Mesendoderm (in vitro differentiated cells): ENCODE results near the gene ZNF595.

Experiments used
- DNase-seq: peaks from one replicate; pipeline ENCODE4 v3.0.0; 2013
- H2AK5ac ChIP-seq: 2 replicates; pipeline ENCODE4 v1.6.1; 2013; ENCODE audit warnings: low read length, inconsistent platforms
- H2BK120ac ChIP-seq: 2 replicates; pipeline ENCODE4 v1.6.1; 2013; ENCODE audit warnings: low read depth, mild to moderate bottlenecking, low read length, moderate library complexity, mixed read lengths
- H2BK15ac ChIP-seq: replicated peaks from 2 replicates; pipeline ENCODE4 v1.6.1; 2013; ENCODE audit warnings: low read depth, mild to moderate bottlenecking, moderate library complexity
- H2BK5ac ChIP-seq: 2 replicates; pipeline ENCODE4 v1.6.1; 2013; ENCODE audit warnings: low read length, inconsistent platforms
- H3K18ac ChIP-seq: 2 replicates; pipeline ENCODE4 v1.6.1; 2013; ENCODE audit warnings: mild to moderate bottlenecking, low read length, mixed read lengths
- H3K23ac ChIP-seq: one replicate; pipeline ENCODE4 v1.6.1; 2013; ENCODE audit warnings: low read length
- H3K27ac ChIP-seq: 2 replicates; pipeline ENCODE4 v1.5.1; 2013; ENCODE audit warnings: low read depth, mild to moderate bottlenecking, inconsistent platforms, low read length, moderate library complexity
- H3K27me3 ChIP-seq: 2 replicates; pipeline ENCODE4 v1.6.1; 2013; ENCODE audit warnings: low read length, control low read depth, mild to moderate bottlenecking, inconsistent platforms; ENCODE audit not compliant: insufficient read depth, poor library complexity
- H3K36me3 ChIP-seq: 2 replicates; pipeline ENCODE4 v1.6.1; 2013; ENCODE audit warnings: low read length, inconsistent platforms; ENCODE audit not compliant: control insufficient read depth, insufficient read depth
- H3K4ac ChIP-seq: one replicate; pipeline ENCODE4 v1.6.1; 2013; ENCODE audit warnings: low read depth, mild to moderate bottlenecking, low read length, moderate library complexity
- H3K4me1 ChIP-seq: 2 replicates; pipeline ENCODE4 v1.6.1; 2013; ENCODE audit warnings: low read depth, low read length, inconsistent platforms; ENCODE audit not compliant: control insufficient read depth
- H3K4me2 ChIP-seq: 2 replicates; pipeline ENCODE4 v1.6.1; 2013; ENCODE audit warnings: low read length
- H3K4me3 ChIP-seq: 2 replicates; pipeline ENCODE4 v1.5.1; 2013; ENCODE audit warnings: mild to moderate bottlenecking, low read length
- H3K56ac ChIP-seq: one replicate; pipeline ENCODE4 v1.6.1; 2013; ENCODE audit warnings: low read length
- H3K79me1 ChIP-seq: 2 replicates; pipeline ENCODE4 v1.6.1; 2013; ENCODE audit warnings: low read length, inconsistent platforms
- H3K79me2 ChIP-seq: 2 replicates; pipeline ENCODE4 v1.6.1; 2013; ENCODE audit warnings: mild to moderate bottlenecking, low read length; ENCODE audit not compliant: control insufficient read depth, insufficient read depth
- H3K9ac ChIP-seq: 2 replicates; pipeline ENCODE4 v1.6.1; 2013; ENCODE audit warnings: low read length, inconsistent platforms
- H4K5ac ChIP-seq: one replicate; pipeline ENCODE4 v1.6.1; 2013; ENCODE audit warnings: low read length
- H4K8ac ChIP-seq: one replicate; pipeline ENCODE4 v1.6.1; 2013; ENCODE audit warnings: low read depth, mild to moderate bottlenecking, control low read depth, low read length, moderate library complexity
- WGBS: extraction: QIAGEN DNeasy Blood & Tissue Kit; methylation state at CpG from one replicate; pipeline ENCODE4 v1.1.7; 2013; ENCODE audit warnings: low lambda C conversion rate, missing lambda C conversion rate; ENCODE audit not compliant: insufficient coverage; ENCODE audit errors: extremely low coverage; 5-methylcytosine and 5-hydroxymethylcytosine counted together

ZNF595 gene

DNA sequence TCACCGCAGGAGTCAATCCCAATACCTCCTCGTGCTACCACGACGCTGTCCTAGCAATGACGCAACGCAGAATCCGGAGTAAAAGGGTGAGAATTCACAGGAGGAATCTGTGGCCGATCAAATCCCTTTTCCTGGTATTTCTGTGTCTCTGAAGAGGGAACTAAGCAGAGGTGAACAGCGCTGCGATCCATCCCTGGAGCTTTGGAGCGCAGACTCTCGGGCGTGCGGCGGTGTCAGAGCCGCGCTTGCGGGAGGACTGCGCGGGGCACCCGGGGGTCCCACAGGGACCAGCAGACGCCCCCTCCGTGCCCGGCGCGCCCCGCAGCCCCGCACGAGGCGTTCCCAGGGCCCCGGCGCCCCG is 53.9 kb downstream of the ZNF595 start:
- Histone ChIP-seq H3K4me3 (no peak overlapping the region), H4K5ac (no peak overlapping the region), H3K79me2 (no peaks in the 10 kb centered on the region), H3K23ac (no peak overlapping the region), H3K27ac (no peak overlapping the region), H3K4me1 (no peaks in the 10 kb centered on the region), H2BK15ac (no peak overlapping the region), H3K27me3 (peaks cover 40% of the 10 kb centered on the region), H3K56ac (no peak overlapping the region), H3K79me1 (no peaks in the 10 kb centered on the region), H3K9ac (no peak overlapping the region), H3K18ac (no peak overlapping the region), H2BK5ac (no peak overlapping the region), H2BK120ac (no peak overlapping the region), H3K4ac (no peak overlapping the region), H3K4me2 (no peak overlapping the region), H4K8ac (no peak overlapping the region), H3K36me3 (no peaks in the 10 kb centered on the region), H2AK5ac (no peak overlapping the region)
- DNase-seq = no peak
- WGBS = no CpG with 5 or more reads among the region's 33 CpGs

DNA sequence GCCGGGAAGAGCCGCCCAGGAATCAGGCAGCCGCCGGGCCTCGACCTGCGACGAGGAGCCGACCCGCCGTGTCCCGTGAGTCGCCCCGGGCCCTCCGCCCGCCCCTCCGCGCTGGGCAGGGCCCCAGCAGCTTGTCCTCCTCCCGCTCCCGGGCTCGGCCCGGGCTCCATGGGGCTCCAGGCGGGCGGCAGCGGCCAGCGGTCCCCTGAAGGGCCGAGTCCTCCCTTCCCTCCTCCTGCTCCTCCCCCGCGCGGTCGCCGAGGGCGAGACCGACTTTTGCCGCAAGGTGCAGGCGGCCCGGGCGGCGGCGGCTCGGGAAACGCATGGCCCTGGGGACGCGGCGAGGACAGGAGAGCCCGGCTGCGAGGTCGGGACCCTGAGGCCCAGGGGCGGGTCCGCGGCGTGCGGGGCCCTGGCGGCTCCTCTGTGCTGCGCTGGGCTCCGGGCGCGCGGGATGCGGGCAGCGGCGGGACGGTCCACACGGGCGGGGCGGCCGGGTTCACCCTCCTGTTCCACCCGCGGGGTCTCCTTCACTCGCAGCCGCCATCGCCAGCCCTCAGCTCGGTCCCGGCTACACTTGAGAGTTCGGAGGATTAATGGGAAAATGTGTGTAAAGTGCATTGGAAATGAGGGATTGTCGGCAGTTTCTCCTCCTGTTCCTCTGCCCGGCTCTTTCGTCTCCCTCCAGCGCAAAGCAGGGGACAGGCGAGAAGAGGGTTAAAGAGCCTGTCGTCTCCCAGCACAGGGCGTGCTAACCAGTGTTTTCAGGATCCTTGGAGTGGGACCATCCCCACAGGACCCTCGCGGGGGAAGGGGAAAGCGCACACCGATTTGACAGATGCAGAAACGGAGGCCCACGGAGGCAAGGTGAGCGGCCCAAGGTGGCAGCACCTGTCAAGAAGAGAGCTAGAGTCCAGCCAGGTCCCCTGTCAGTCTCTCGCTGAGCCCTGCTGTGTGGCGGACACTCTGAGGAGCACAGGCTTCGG is 54.6 kb downstream of the ZNF595 start:
- H3K56ac ChIP-seq = no peak overlapping the region
- H3K4me3 ChIP-seq = no peak overlapping the region
- no peak overlapping the region for H3K18ac ChIP-seq
- H3K4ac ChIP-seq = no peak overlapping the region
- H3K27me3 ChIP-seq = peaks cover 40% of the 10 kb centered on the region
- no peak overlapping the region for H2BK5ac ChIP-seq
- peak; percentile 25 for DNase-seq
- no peaks in the 10 kb centered on the region for H3K79me2 ChIP-seq
- H2BK15ac ChIP-seq = no peak overlapping the region
- H3K36me3 ChIP-seq = no peaks in the 10 kb centered on the region
- no peak overlapping the region for H4K5ac ChIP-seq
- no peak overlapping the region for H3K23ac ChIP-seq
- no peak overlapping the region for H2AK5ac ChIP-seq
- no CpG with 5 or more reads among the region's 91 CpGs for WGBS
- H4K8ac ChIP-seq = no peak overlapping the region
- H3K27ac ChIP-seq = no peak overlapping the region
- H3K79me1 ChIP-seq = no peaks in the 10 kb centered on the region
- H3K4me1 ChIP-seq = no peaks in the 10 kb centered on the region
- no peak overlapping the region for H3K9ac ChIP-seq
- no peak overlapping the region for H3K4me2 ChIP-seq
- H2BK120ac ChIP-seq = no peak overlapping the region

DNA sequence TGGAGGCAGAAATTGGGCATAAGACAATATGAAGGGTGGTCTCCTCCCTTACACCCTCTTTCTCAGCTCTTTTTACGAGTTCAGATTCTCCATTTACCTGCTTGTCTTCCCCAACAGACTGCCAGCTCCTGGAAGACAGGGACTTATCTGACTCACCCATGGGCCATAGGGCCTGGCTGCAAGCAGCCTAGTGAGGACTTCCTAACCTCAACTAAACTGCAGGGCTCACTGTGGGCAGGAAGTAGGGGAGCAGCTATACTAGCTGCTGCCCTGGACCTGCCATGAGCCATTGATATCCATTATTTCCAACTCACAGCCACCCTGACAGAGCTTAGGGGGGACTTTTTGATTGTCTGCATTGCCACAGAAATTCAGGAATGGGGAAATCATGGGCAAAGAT is 59.6 kb downstream of the ZNF595 start:
- H2BK120ac ChIP-seq = no peak overlapping the region
- no peak overlapping the region for H3K4me2 ChIP-seq
- no peaks in the 10 kb centered on the region for H3K36me3 ChIP-seq
- H4K8ac ChIP-seq = no peak overlapping the region
- no peak overlapping the region for H4K5ac ChIP-seq
- H2BK15ac ChIP-seq = no peak overlapping the region
- H3K27ac ChIP-seq = no peak overlapping the region
- H3K79me2 ChIP-seq = no peaks in the 10 kb centered on the region
- H3K79me1 ChIP-seq = no peaks in the 10 kb centered on the region
- no peak overlapping the region for H2AK5ac ChIP-seq
- no peak overlapping the region for H2BK5ac ChIP-seq
- peaks cover 17% of the 10 kb centered on the region for H3K27me3 ChIP-seq
- H3K56ac ChIP-seq = no peak overlapping the region
- H3K4me3 ChIP-seq = no peak overlapping the region
- H3K4ac ChIP-seq = no peak overlapping the region
- no CpG with 5 or more reads among the region's 1 CpG for WGBS
- no peak overlapping the region for H3K23ac ChIP-seq
- no peak for DNase-seq
- H3K18ac ChIP-seq = no peak overlapping the region
- no peak overlapping the region for H3K9ac ChIP-seq
- no peaks in the 10 kb centered on the region for H3K4me1 ChIP-seq

DNA sequence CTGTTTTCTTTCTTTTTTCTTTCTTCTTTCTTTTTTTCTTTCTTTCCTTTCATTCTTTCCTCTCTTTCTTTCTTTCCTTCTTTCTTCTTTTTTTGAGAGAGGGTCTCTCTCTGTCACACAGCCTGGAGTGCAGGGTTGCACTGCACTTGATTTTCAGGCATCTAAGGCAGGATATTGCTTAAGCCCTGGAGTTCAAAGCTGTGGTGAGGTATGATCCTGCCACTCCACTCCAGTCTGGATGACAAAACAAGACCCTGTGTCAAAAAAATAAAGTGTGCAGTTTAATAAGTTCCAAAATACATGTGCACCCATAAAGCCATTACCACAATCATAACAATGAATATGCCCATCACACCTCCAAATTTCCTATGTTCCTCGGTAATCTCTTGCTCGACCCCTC is 60.6 kb downstream of the ZNF595 start:
- peaks cover 8% of the 10 kb centered on the region for H3K27me3 ChIP-seq
- H3K36me3 ChIP-seq = no peaks in the 10 kb centered on the region
- H3K18ac ChIP-seq = no peak overlapping the region
- no peak overlapping the region for H4K5ac ChIP-seq
- H2BK120ac ChIP-seq = no peak overlapping the region
- H3K27ac ChIP-seq = no peak overlapping the region
- no CpG with 5 or more reads among the region's 2 CpGs for WGBS
- H2AK5ac ChIP-seq = no peak overlapping the region
- H2BK15ac ChIP-seq = no peak overlapping the region
- H3K4me2 ChIP-seq = no peak overlapping the region
- no peak overlapping the region for H2BK5ac ChIP-seq
- H3K56ac ChIP-seq = no peak overlapping the region
- H3K4ac ChIP-seq = no peak overlapping the region
- no peaks in the 10 kb centered on the region for H3K79me2 ChIP-seq
- H3K79me1 ChIP-seq = no peaks in the 10 kb centered on the region
- no peak overlapping the region for H4K8ac ChIP-seq
- no peaks in the 10 kb centered on the region for H3K4me1 ChIP-seq
- DNase-seq = no peak
- no peak overlapping the region for H3K23ac ChIP-seq
- no peak overlapping the region for H3K9ac ChIP-seq
- H3K4me3 ChIP-seq = no peak overlapping the region

DNA sequence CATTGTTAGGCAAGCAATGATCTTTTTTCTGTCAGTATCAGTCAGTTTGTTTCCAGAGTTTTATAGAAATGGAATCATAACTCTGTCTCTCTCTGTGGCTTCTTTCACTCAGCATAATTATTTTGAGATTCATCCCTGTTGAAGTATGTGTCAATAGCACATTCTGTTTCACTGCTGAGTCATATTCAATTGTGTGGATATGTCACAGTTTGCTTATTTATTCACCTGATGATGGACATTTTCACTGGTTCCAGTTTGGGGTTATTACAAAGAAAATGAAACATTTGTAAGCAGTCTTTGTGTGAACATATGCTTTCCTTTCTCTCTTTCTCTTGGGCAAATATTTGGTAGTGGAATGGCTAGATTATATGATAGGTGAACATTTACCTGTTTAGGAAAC is 61.0 kb downstream of the ZNF595 start:
- Histone ChIP-seq H3K27me3 (peaks cover 4% of the 10 kb centered on the region), H2BK120ac (no peak overlapping the region), H3K4me3 (no peak overlapping the region), H2AK5ac (no peak overlapping the region), H3K4me2 (no peak overlapping the region), H3K36me3 (no peaks in the 10 kb centered on the region), H3K79me2 (no peaks in the 10 kb centered on the region), H3K79me1 (no peaks in the 10 kb centered on the region), H2BK15ac (no peak overlapping the region), H3K9ac (no peak overlapping the region), H4K8ac (no peak overlapping the region), H3K4ac (no peak overlapping the region), H3K56ac (no peak overlapping the region), H3K4me1 (no peaks in the 10 kb centered on the region), H4K5ac (no peak overlapping the region), H2BK5ac (no peak overlapping the region), H3K27ac (no peak overlapping the region), H3K18ac (no peak overlapping the region), H3K23ac (no peak overlapping the region)
- no peak for DNase-seq

DNA sequence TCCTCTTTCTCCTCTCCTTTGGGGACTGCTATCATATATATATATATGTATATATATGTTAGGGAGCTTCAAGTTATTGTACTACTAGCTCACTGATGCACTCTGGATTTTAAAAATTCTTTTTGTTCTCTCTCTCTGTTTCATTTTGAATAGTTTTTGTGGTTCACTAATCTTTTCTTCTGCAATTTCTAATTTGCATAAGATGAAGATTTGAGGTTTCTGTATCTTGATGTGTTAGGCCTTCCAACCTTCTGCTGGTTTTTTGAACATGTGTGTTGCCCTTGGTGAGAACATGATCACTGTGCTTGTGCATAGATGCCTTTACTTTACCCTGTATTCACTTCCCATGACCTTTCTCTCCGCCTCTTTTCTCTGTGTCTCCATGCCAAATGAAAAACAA is 63.4 kb downstream of the ZNF595 start:
- Histone ChIP-seq H3K23ac (no peak overlapping the region), H2BK120ac (no peak overlapping the region), H3K4me2 (no peak overlapping the region), H3K4ac (no peak overlapping the region), H3K56ac (no peak overlapping the region), H4K5ac (no peak overlapping the region), H3K18ac (no peak overlapping the region), H3K4me3 (no peak overlapping the region), H2BK15ac (no peak overlapping the region), H2BK5ac (no peak overlapping the region), H3K4me1 (no peaks in the 10 kb centered on the region), H3K9ac (no peak overlapping the region), H3K79me1 (no peaks in the 10 kb centered on the region), H3K79me2 (no peaks in the 10 kb centered on the region), H4K8ac (no peak overlapping the region), H3K27me3 (no peaks in the 10 kb centered on the region), H3K27ac (no peak overlapping the region), H3K36me3 (no peaks in the 10 kb centered on the region), H2AK5ac (no peak overlapping the region)
- DNase-seq = no peak
- WGBS = no CpG with 5 or more reads among the region's 1 CpG
